Measurements from ENCODE around the gene CAMK2B.

Gene CAMK2B

GRCh38 chr7:44225566-44226395, 99.6 kb downstream of the CAMK2B start:
- DNase-seq: no peak

GRCh38 chr7:44224974-44225565, 100.3 kb downstream of the CAMK2B start:
- DNase-seq: no peak

GRCh38 chr7:44224080-44224973, 101.1 kb downstream of the CAMK2B start:
- DNase-seq: no peak

GRCh38 chr7:44223362-44224079, 101.9 kb downstream of the CAMK2B start:
- DNase-seq: no peak

GRCh38 chr7:44222776-44223261, 102.6 kb downstream of the CAMK2B start:
- no peak for DNase-seq

GRCh38 chr7:44222074-44222473, 103.3 kb downstream of the CAMK2B start:
- DNase-seq: no peak

- DNase-seq: no peak
Measured at GRCh38 chr7:44221231-44221791, 104.1 kb downstream of the CAMK2B start.

- no peak for DNase-seq
Measured at GRCh38 chr7:44220358-44221112, 104.9 kb downstream of the CAMK2B start.

GRCh38 chr7:44220046-44220357, 105.4 kb downstream of the CAMK2B start:
- DNase-seq: no peak

GRCh38 chr7:44219371-44220045, 105.9 kb downstream of the CAMK2B start:
- DNase-seq: no peak

GRCh38 chr7:44218418-44219201, 106.8 kb downstream of the CAMK2B start:
- no peak for DNase-seq

- DNase-seq: no peak
Measured at GRCh38 chr7:44217852-44218402, 107.5 kb downstream of the CAMK2B start.

- no peak for DNase-seq
Measured at GRCh38 chr7:44217223-44217714, 108.1 kb downstream of the CAMK2B start.

- DNase-seq: no peak
Measured at GRCh38 chr7:44216521-44217222, 108.7 kb downstream of the CAMK2B start.

GRCh38 chr7:44216019-44216418, 109.4 kb downstream of the CAMK2B start:
- no peak for DNase-seq

- DNase-seq: no peak
Measured at GRCh38 chr7:44215531-44215930, 109.9 kb downstream of the CAMK2B start.

GRCh38 chr7:44213877-44214388, 111.5 kb downstream of the CAMK2B start:
- DNase-seq: no peak

GRCh38 chr7:44213206-44213876, 112.1 kb downstream of the CAMK2B start:
- no peak for DNase-seq
